GM12875 (cell line): Measurements from ENCODE around the gene FYTTD1.

Source experiments
- H3K4me3 ChIP-seq: one replicate; pipeline ENCODE4 v1.5.1; 2011; ENCODE audit warnings: low read depth, low read length, control low read depth
- CTCF ChIP-seq: IDR thresholded peaks from 2 replicates; pipeline ENCODE4 v1.5.1; 2011; ENCODE audit warnings: low read depth, mild to moderate bottlenecking, control low read depth, inconsistent platforms, low read length, moderate library complexity, borderline replicate concordance; ENCODE audit not compliant: insufficient read depth

FYTTD1 gene

DNA sequence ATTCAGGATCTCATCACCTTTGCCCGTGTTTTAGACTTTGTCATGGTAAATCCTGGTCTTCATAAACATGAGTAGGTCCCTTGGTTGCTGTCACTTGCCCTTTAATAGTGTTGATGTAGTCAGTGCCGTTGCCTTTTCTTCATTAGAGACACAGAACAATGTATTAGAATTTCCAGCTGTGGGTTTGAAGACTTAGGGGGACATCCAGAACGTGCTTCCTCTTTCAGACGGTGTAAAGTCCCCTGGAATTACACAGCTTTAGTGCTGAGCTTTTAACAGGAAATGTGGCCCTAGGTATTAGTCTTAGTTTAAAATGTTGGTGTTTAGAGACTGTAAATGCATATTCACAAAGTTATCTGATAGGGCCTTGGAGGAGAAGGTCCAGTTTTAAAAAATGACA is 32.5 kb downstream of the FYTTD1 start:
- H3K4me3 ChIP-seq = no peak overlapping the region
- no peak for TF ChIP-seq CTCF

- no peak for TF ChIP-seq CTCF
- no peak overlapping the region for H3K4me3 ChIP-seq
Observed at GRCh38 chr3:197784019-197784585, 34.4 kb downstream of the FYTTD1 start.

GRCh38 chr3:197787412-197787811 is 37.7 kb downstream of the FYTTD1 start:
- no peak for TF ChIP-seq CTCF

DNA sequence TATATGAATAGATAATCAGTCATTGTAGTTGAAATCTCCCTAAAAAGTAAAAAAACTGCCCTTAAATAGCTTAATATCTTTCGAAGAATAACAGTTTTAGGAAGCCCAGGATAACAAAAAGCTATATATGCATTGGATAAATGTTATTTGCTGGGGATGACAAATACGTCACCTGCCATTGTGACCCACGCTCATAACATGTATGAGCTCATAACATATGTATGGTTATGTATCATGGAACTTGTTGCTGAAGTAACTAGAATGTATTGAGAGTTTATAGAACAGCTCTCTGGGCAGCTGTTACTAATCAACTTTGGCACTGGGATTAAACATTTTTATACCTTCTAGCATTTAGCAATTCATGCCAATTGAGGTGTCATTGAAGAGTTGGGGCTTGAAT is 39.6 kb downstream of the FYTTD1 start:
- TF ChIP-seq CTCF = no peak
- H3K4me3 ChIP-seq = no peak overlapping the region

More at GRCh38 chr3:197787412-197787811, 37.7 kb downstream of the FYTTD1 start:
- H3K4me3 ChIP-seq = no peak overlapping the region

DNA sequence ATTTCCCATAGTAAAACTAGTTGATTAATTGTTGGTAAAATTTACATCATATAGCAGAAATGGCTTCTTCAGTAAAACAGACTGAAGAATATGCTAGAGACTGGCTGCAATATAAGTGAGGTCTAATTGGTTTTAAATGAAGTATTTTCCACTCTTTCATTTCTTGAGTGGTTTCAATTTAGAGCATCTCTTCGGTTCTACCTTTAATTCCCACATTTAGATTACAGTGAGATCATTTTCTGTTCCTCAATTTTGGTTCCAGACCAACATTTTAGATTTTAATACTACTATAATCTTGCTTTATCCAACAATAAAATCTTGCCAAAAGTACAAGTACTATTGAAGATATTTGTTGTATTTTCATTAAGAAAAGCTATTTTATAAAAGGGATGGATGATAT is 40.4 kb downstream of the FYTTD1 start:
- H3K4me3 ChIP-seq = peak overlapping the region; percentile 61
- no peak for TF ChIP-seq CTCF

- TF ChIP-seq CTCF = no peak
- peak within 1 kb of the TSS; percentile 61 for H3K4me3 ChIP-seq
Observed at GRCh38 chr3:197791113-197791891, 41.6 kb downstream of the FYTTD1 start, which contains the start of gene LRCH3. Gene LRCH3 (plus strand): TSS chr3:197791254. CDS start chr3:197791279, 25 bp downstream.

DNA sequence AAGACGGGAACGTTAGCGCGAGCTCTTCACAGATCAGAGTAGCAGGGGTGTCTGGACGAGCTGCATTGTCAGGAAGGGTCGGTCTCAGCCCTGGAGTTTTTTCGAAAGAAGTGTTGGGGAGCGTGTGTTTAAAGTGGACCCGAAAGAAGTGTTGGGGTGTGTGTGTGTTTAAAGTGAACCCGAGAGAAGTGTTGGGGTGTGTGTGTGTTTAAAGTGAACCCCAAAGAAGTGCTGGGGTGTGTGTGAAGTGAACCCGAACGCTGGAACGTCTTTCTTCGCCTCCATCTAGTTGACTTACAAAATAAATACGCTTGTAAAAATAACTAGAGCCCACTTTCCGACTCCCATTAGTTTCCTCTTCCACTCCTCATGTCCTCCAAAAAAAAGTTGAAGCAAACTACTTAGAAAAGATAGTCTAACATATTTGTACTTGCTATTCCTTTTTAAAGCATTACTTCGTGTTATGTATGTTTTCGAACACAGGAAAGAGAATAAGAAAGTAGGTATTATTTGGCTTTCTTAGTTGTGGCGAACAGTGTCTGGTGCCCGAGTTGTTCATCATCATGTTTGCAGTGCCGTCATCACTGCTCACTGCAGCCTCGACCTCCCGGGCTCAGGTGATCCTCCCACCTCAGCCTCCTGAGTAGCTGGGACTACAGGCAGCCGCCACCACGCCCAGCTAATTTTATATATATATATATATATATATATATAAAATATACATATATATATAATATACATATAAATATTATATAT is 42.4 kb downstream of the FYTTD1 start:
- no peak for TF ChIP-seq CTCF
- peak overlapping the region; percentile 61 for H3K4me3 ChIP-seq
